Tibial artery (tissue), 4 donors: ENCODE measurements around the gene MTHFD2L.

Source experiments
- DNase-seq, 2 donors: peaks; one replicate each; pipeline ENCODE4 v3.0.0-alpha.2; 2019
- H3K27ac ChIP-seq, 2 donors: fragments of 200-600 bp; sonication (generic) in 1 of 2; 1 replicate in 1 of 2; 2 replicates in 1 of 2; pipeline ENCODE4 v1.5.1; 2018 to 2019; ENCODE audit warnings: mild to moderate bottlenecking in 1 of 2
- H3K27me3 ChIP-seq, 2 donors: fragments of 200-600 bp; sonication (generic) in 1 of 2; one replicate each; pipeline versions ENCODE4 v1.5.1 to v1.6.0; 2016 to 2019
- H3K36me3 ChIP-seq, 3 donors: fragments of 200-600 bp; sonication (generic) in 2 of 3; one replicate each; pipeline ENCODE4 v1.5.1; 2016 to 2019; ENCODE audit warnings: mild to moderate bottlenecking in 2 of 3
- H3K4me1 ChIP-seq, 4 donors: fragments of 200-600 bp; sonication (generic) in 2 of 4; 1 replicate in 3 of 4; 2 replicates in 1 of 4; pipeline ENCODE4 v1.5.1; 2016 to 2019
- H3K4me3 ChIP-seq, 2 donors: fragments of 200-600 bp; sonication (generic) in 1 of 2; 1 replicate in 1 of 2; 2 replicates in 1 of 2; pipeline ENCODE4 v1.5.1; 2018 to 2019; ENCODE audit warnings: mild to moderate bottlenecking in 2 of 2
- H3K9me3 ChIP-seq, 3 donors: fragments of 200-600 bp; sonication (generic) in 1 of 3; one replicate each; pipeline ENCODE4 v1.5.1; 2016 to 2019
- intact Hi-C: fragments of 100-400 bp; cut with DNase I; formaldehyde crosslinking; loops from one replicate; pipeline ENCODE4 v1.15.0; 2023; ENCODE audit warnings: low total_unique reads
- TF ChIP-seq, protein P1 (sequence below), 2 experiments: fragments of 200-600 bp in 1 of 2; fragments of 450-650 bp in 1 of 2; IDR thresholded peaks; one replicate each; pipeline ENCODE4 v1.5.1; 2017 to 2019; ENCODE audit warnings: antibody characterized with exemption in 2 of 2, mild to moderate bottlenecking in 1 of 2, moderate library complexity in 1 of 2

Gene MTHFD2L

DNA sequence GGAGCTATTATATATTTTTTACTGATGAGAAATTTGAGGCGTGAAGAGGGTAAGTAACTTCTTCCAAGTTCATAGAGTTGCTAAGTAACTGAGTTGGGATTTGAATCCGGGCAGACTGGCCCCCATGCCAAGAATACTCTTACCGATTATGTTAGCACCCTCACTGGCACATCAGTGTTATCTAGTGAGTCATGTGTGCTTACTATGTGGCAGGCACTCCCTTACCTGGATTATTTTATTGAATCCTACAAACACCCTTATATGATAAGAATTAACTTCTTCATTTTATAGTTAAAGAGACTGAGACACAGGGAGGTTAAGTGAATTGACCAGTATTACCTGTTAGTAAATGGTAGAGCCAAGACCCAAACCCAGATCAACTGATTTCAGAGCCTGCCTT, 20.9 kb downstream of the MTHFD2L start:
- H3K27ac ChIP-seq: no peak overlapping the region
- H3K4me1 ChIP-seq: no peaks in the 10 kb centered on the region
- no peaks in the 10 kb centered on the region for H3K9me3 ChIP-seq
- DNase-seq: no peak
- peaks cover 0 to 13% (median 0%) of the 10 kb centered on the region in 3 donors for H3K36me3 ChIP-seq
- no peak overlapping the region for H3K4me3 ChIP-seq
- TF ChIP-seq, protein P1, sequence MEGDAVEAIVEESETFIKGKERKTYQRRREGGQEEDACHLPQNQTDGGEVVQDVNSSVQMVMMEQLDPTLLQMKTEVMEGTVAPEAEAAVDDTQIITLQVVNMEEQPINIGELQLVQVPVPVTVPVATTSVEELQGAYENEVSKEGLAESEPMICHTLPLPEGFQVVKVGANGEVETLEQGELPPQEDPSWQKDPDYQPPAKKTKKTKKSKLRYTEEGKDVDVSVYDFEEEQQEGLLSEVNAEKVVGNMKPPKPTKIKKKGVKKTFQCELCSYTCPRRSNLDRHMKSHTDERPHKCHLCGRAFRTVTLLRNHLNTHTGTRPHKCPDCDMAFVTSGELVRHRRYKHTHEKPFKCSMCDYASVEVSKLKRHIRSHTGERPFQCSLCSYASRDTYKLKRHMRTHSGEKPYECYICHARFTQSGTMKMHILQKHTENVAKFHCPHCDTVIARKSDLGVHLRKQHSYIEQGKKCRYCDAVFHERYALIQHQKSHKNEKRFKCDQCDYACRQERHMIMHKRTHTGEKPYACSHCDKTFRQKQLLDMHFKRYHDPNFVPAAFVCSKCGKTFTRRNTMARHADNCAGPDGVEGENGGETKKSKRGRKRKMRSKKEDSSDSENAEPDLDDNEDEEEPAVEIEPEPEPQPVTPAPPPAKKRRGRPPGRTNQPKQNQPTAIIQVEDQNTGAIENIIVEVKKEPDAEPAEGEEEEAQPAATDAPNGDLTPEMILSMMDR (IDR thresholded peaks at IDR 0.05): no peak
- intact Hi-C loops: no loop called here
- H3K27me3 ChIP-seq: no peaks in the 10 kb centered on the region

DNA sequence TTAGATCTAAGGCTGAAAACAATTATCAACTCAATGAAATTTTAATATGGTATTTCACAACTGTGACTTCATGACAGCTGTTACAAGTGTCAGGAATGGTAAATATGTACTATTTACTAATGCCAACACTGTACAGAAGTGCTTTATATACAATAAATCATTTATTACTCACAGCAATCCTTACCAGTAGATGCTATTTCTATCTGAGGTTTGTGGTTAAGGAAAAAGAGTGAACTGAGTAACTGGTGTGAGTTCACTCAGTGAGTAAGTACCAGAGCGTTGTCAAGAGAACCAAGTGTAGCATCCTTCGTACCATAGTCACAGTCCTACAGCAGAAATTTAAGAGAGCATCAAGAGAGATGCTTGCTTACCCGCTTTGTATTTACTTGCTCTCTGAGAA, 23.3 kb downstream of the MTHFD2L start:
- H3K27me3 ChIP-seq: no peaks in the 10 kb centered on the region
- no peak overlapping the region for H3K27ac ChIP-seq
- intact Hi-C loops: no loop called here
- H3K4me1 ChIP-seq: no peaks in the 10 kb centered on the region
- no peak overlapping the region for H3K4me3 ChIP-seq
- peaks cover 0 to 6% (median 0%) of the 10 kb centered on the region in 3 donors for H3K36me3 ChIP-seq
- DNase-seq: no peak
- TF ChIP-seq, protein P1 (IDR thresholded peaks at IDR 0.05): no peak
- H3K9me3 ChIP-seq: no peaks in the 10 kb centered on the region

DNA sequence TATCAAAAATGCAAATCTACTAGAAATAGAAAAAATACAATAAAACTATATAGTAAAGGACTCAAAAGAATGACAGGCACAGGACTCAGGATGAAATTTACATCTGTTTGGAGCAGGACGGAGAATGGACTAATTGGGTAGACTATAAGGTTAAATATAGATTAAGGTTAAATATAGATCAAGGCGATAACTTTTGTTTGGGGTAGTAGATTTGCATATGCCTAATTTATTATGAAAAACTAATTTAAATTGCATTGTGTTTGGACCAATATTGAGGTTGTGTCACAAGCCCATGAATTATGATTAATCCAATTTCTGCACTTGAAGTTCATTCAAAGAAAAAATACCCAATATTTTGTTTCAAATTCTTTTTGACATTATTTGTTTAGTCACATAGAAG, 31.0 kb downstream of the MTHFD2L start:
- intact Hi-C loops: no loop called here

DNA sequence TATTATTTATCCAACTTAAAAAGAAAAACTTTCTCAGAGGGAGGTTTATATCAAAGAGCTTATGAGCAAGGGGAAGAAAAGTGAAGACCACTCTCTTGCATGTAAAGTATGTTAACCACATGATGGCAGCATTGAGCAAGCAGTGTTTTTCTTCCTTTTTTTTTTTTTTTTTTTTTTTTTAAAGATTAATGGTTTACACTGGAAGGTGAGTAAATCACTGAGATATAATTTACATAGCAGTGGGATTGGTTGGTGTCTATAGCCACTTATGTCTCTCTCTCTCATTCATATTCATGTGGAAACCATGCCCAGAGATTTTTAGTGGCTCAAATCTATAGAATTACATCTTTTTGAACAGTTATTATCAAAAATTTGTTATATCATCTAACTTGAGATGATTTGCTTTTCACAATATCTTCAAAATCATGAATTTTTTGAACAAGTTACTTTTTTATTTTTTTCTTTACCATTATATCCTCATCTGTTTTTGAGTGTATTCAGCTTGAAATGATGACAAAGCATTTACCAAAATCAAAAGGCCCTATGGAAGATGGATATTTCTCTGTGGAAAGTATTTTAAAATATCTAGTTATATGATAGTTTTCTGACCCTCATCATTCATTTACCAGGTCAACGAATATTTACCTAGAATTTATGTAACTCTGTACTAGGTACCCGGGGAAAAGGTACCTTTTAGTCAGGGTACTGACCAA, 31.6 kb downstream of the MTHFD2L start:
- Histone ChIP-seq H3K9me3 (no peaks in the 10 kb centered on the region), H3K4me3 (no peak overlapping the region), H3K4me1 (no peaks in the 10 kb centered on the region), H3K36me3 (no peaks in the 10 kb centered on the region), H3K27ac (no peak overlapping the region), H3K27me3 (no peaks in the 10 kb centered on the region)
- intact Hi-C loops: no loop called here
- TF ChIP-seq, protein P1 (IDR thresholded peaks at IDR 0.05): peak; percentile 35 to 44
- DNase-seq: no peak

More for the DNA sequence above, 31.0 kb downstream of the MTHFD2L start:
- Histone ChIP-seq H3K4me1 (no peaks in the 10 kb centered on the region), H3K4me3 (no peak overlapping the region), H3K9me3 (no peaks in the 10 kb centered on the region), H3K27me3 (no peaks in the 10 kb centered on the region), H3K27ac (no peak overlapping the region), H3K36me3 (no peaks in the 10 kb centered on the region)
- TF ChIP-seq, protein P1 (IDR thresholded peaks at IDR 0.05): no peak
- DNase-seq: no peak

DNA sequence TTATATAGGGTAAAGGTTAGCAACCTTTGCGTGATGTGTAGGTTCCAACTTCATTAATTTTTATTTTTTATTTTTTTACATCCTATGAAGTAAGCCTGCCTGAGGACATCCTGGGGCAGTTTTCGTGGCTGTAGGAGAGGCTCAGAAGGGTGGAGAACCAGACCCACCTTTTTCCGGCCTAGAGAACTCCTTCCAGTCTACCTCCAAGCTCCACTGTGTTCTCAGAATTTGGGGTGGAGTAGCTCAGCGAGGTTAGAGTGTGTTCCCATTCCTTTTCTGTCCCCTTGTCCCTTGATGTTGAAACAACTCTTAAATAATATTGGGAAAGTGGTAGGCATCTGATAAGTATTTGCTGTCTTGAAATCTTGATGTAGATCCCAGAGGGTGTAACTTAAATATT, 32.4 kb downstream of the MTHFD2L start:
- Histone ChIP-seq H3K4me1 (no peaks in the 10 kb centered on the region), H3K27me3 (no peaks in the 10 kb centered on the region), H3K27ac (no peak overlapping the region), H3K4me3 (no peak overlapping the region), H3K9me3 (no peaks in the 10 kb centered on the region), H3K36me3 (no peaks in the 10 kb centered on the region)
- no peak for DNase-seq
- intact Hi-C loops: no loop called here
- TF ChIP-seq, protein P1 (IDR thresholded peaks at IDR 0.05): no peak
